B cell (primary cell): ENCODE data around the gene RNF213. TPM values are rescaled to one million over a fixed set of nuclear protein-coding genes. Genes with fewer than 3 reads are reported as not detected.

Experiments
- ATAC-seq: fragments of 200-7000 bp; cut with Tn5 transposase; one replicate; pipeline ENCODE4 v1.10.0; 2021; ENCODE audit warnings: low read depth, mild to moderate bottlenecking, moderate number of reproducible peaks, moderate library complexity
- CTCF ChIA-PET: fragments of 350-600 bp; sonication (Branson Sonifier 250); formaldehyde crosslinking; loops from one replicate; lab custom pipeline; 2021; ENCODE audit warnings: antibody characterized with exemption, inconsistent platforms; lab: Charles Lee
- POLR2A ChIA-PET: fragments of 350-600 bp; sonication (Branson Sonifier 250); formaldehyde crosslinking; loops from one replicate; lab custom pipeline; 2021; ENCODE audit warnings: antibody characterized with exemption; lab: Charles Lee
- DNase-seq: peaks from one replicate; pipeline ENCODE4 v3.0.0; 2013
- H2AFZ ChIP-seq: 2 replicates; pipeline ENCODE4 v1.6.1; 2012; ENCODE audit warnings: mild to moderate bottlenecking, low read depth, low read length; ENCODE audit not compliant: insufficient read depth, poor library complexity, severe bottlenecking
- H3K27ac ChIP-seq, 2 donors: 1 replicate in 1 of 2; 2 replicates in 1 of 2; pipeline ENCODE4 v1.5.1; 2012 to 2013; ENCODE audit warnings: low read length in 2 of 2, mild to moderate bottlenecking in 2 of 2, moderate library complexity in 1 of 2
- H3K27me3 ChIP-seq, 4 experiments: fragments of 200-600 bp in 1 of 4; sonication (generic) in 1 of 4; replicated peaks in 1 of 4; 1 replicate in 2 of 4; 2 replicates in 2 of 4; pipeline versions ENCODE4 v1.6.1 to v1.7.0; 2013 to 2016; ENCODE audit warnings: low read length in 3 of 4, mild to moderate bottlenecking in 2 of 4, mixed read lengths in 1 of 4, moderate library complexity in 1 of 4; ENCODE audit not compliant: insufficient read depth in 4 of 4, control insufficient read depth in 3 of 4; ENCODE audit errors: control extremely low read depth in 1 of 4
- H3K36me3 ChIP-seq, 2 experiments: replicated peaks in 1 of 2; 1 replicate in 1 of 2; 2 replicates in 1 of 2; pipeline versions ENCODE4 v1.6.1 to v1.7.1; 2013; ENCODE audit warnings: low read length in 1 of 2; ENCODE audit not compliant: insufficient read depth in 2 of 2, control insufficient read depth in 1 of 2; ENCODE audit errors: control extremely low read depth in 1 of 2, extremely low read depth in 1 of 2
- H3K4me1 ChIP-seq, 2 donors: fragments of 200-600 bp in 1 of 2; sonication (generic) in 1 of 2; 1 replicate in 1 of 2; 2 replicates in 1 of 2; pipeline versions ENCODE4 v1.5.1 to v1.6.1; 2013 to 2017; ENCODE audit warnings: low read length in 2 of 2; ENCODE audit not compliant: control insufficient read depth in 2 of 2, insufficient read depth in 2 of 2
- H3K4me2 ChIP-seq: replicated peaks from 2 replicates; pipeline ENCODE3; 2012; ENCODE audit warnings: mild to moderate bottlenecking, low read depth, low read length; ENCODE audit not compliant: poor library complexity, severe bottlenecking
- H3K4me3 ChIP-seq, 5 experiments: fragments of 200-600 bp in 1 of 5; sonication (generic) in 1 of 5; 1 replicate in 3 of 5; 2 replicates in 2 of 5; pipeline versions ENCODE4 v1.5.1 to v1.7.0; 2011 to 2016; ENCODE audit warnings: low read length in 4 of 5, mild to moderate bottlenecking in 4 of 5, low read depth in 2 of 5, control low read depth in 1 of 5, moderate library complexity in 1 of 5; ENCODE audit not compliant: insufficient read depth in 1 of 5; ENCODE audit errors: control extremely low read depth in 1 of 5, extremely low read depth in 1 of 5
- H3K79me2 ChIP-seq: fragments of 200-600 bp; sonication (generic); one replicate; pipeline ENCODE4 v1.6.0; 2016; ENCODE audit warnings: low read length; ENCODE audit not compliant: control insufficient read depth, insufficient read depth
- H3K9ac ChIP-seq: fragments of 200-600 bp; sonication (generic); 2 replicates; pipeline ENCODE4 v1.6.1; 2017; ENCODE audit warnings: mild to moderate bottlenecking, low read length, moderate library complexity
- H3K9me3 ChIP-seq, 3 donors: one replicate each; pipeline versions ENCODE4 v1.6.1 to v1.7.1; 2013; ENCODE audit warnings: low read length in 2 of 3; ENCODE audit not compliant: control insufficient read depth in 2 of 3, insufficient read depth in 1 of 3; ENCODE audit errors: control extremely low read depth in 1 of 3
- H4K20me1 ChIP-seq: 2 replicates; pipeline ENCODE4 v1.6.0; 2012; ENCODE audit warnings: mild to moderate bottlenecking, low read length; ENCODE audit not compliant: insufficient read depth, control insufficient read depth, poor library complexity, severe bottlenecking
- H3K27ac Mint-ChIP-seq: one replicate; pipeline ENCODE4 v1.8.0; 2021; ENCODE audit warnings: mixed read lengths
- H3K27me3 Mint-ChIP-seq: one replicate; pipeline ENCODE4 v1.8.0; 2021; ENCODE audit warnings: mixed read lengths
- H3K4me1 Mint-ChIP-seq: one replicate; pipeline ENCODE4 v1.8.0; 2021; ENCODE audit warnings: mixed read lengths
- H3K4me3 Mint-ChIP-seq: one replicate; pipeline ENCODE4 v1.8.0; 2021; ENCODE audit warnings: mixed read lengths
- H3K9me3 Mint-ChIP-seq: one replicate; pipeline ENCODE4 v1.8.0; 2022; ENCODE audit warnings: mixed read lengths; ENCODE audit not compliant: insufficient read depth
- CTCF ChIP-seq: fragments of 200-600 bp; IDR thresholded peaks from one replicate; pipeline ENCODE4 v1.8.0; 2022; ENCODE audit warnings: antibody characterized with exemption, mild to moderate bottlenecking
- EZH2 ChIP-seq: IDR thresholded peaks from 2 replicates; pipeline ENCODE4 v1.6.1; 2012; ENCODE audit warnings: borderline replicate concordance, low read depth, mild to moderate bottlenecking, moderate library complexity, low read length; ENCODE audit not compliant: insufficient read depth, poor library complexity, severe bottlenecking
- WGBS: methylation state at CpG from one replicate; pipeline ENCODE4 v1.1.5; 2013; ENCODE audit warnings: missing lambda C conversion rate; ENCODE audit not compliant: insufficient coverage; 5-methylcytosine and 5-hydroxymethylcytosine counted together
- intact Hi-C: fragments of 100-400 bp; cut with micrococcal nuclease; formaldehyde crosslinking; loops from one replicate; pipeline ENCODE4 v1.10.0; 2022
- polyA plus RNA-seq: library from polyadenylated mRNA; depleted of rRNA; stranded (reverse); fragments of >200 nt; gene quantifications from 2 replicates; pipeline ENCODE4 v1.2.3, GENCODE V29; 2012
- total RNA-seq, 2 donors: library from RNA; stranded (reverse); fragments of 120-200 nt in 1 of 2; gene quantifications; 1 replicate in 1 of 2; 2 replicates in 1 of 2; pipeline versions ENCODE4 v1.2.3 to v1.2.4, GENCODE V29; 2013 to 2022

The RNF213 gene
- total and polyA plus RNA-seq, 2 donors (not counting 1 experiment from before 2014, with no cell fraction given): 121 to 287 TPM

GRCh38 chr17:80380068-80380467 is 119.4 kb downstream of the RNF213 start:
- Histone ChIP-seq H3K4me3 (no peak overlapping the region), H3K27ac (no peak overlapping the region), H3K27me3 (no peaks in the 10 kb centered on the region), H4K20me1 (no peaks in the 10 kb centered on the region), H3K79me2 (no peaks in the 10 kb centered on the region), H3K4me1 (no peaks in the 10 kb centered on the region), H3K36me3 (peaks cover 5 to 97% of the 10 kb centered on the region in 2 experiments), H3K9me3 (no peaks in the 10 kb centered on the region), H2AFZ (no peak overlapping the region), H3K9ac (no peak overlapping the region), H3K4me2 (no peak overlapping the region)
- Mint-ChIP-seq H3K4me3 (no peak overlapping the region), H3K27me3 (no peaks in the 10 kb centered on the region), H3K9me3 (no peaks in the 10 kb centered on the region), H3K27ac (no peak overlapping the region), H3K4me1 (no peaks in the 10 kb centered on the region)
- WGBS: 100% methylated on average over 2 of the region's 6 CpGs
- POLR2A ChIA-PET: no interaction called here
- no peak for DNase-seq
- ATAC-seq: no peak
- CTCF ChIA-PET: no interaction called here
- no peak for TF ChIP-seq EZH2
- TF ChIP-seq CTCF: no peak
- intact Hi-C loops: no loop called here

- no peak overlapping the region for H3K4me3 Mint-ChIP-seq
- no peaks in the 10 kb centered on the region for H3K4me1 Mint-ChIP-seq
- H3K27me3 Mint-ChIP-seq: no peaks in the 10 kb centered on the region
- no peak overlapping the region for H3K4me3 ChIP-seq
- no peak overlapping the region for H3K27ac ChIP-seq
- H3K4me2 ChIP-seq: no peak overlapping the region
- no peak overlapping the region for H2AFZ ChIP-seq
- intact Hi-C loops: no loop called here
- no peak overlapping the region for H3K27ac Mint-ChIP-seq
- POLR2A ChIA-PET: no interaction called here
- no peaks in the 10 kb centered on the region for H3K9me3 ChIP-seq
- H3K27me3 ChIP-seq: no peaks in the 10 kb centered on the region
- 94% methylated on average over 21 of the region's 21 CpGs for WGBS
- no peaks in the 10 kb centered on the region for H3K4me1 ChIP-seq
- no peak for DNase-seq
- no peaks in the 10 kb centered on the region for H3K79me2 ChIP-seq
- TF ChIP-seq CTCF (no peak), EZH2 (no peak)
- ATAC-seq: no peak
- no peaks in the 10 kb centered on the region for H4K20me1 ChIP-seq
- CTCF ChIA-PET: no interaction called here
- peaks cover 5 to 96% of the 10 kb centered on the region in 2 experiments for H3K36me3 ChIP-seq
- H3K9ac ChIP-seq: no peak overlapping the region
- H3K9me3 Mint-ChIP-seq: no peaks in the 10 kb centered on the region
These were observed 119.9 kb downstream of the RNF213 start for GRCh38 chr17:80380555-80381002.
